Right renal cortex interstitium (tissue), 3 donors: ENCODE results near the gene TNS2. TPM values are rescaled to one million over a fixed set of nuclear protein-coding genes. Genes with fewer than 3 reads are reported as not detected.

Experiments
- DNase-seq, 3 donors: peaks; one replicate each; pipeline ENCODE4 v3.0.0-alpha.2; 2013; ENCODE audit warnings: low read depth in 3 of 3, low spot score in 2 of 3
- polyA plus RNA-seq, 3 donors: library from polyadenylated mRNA; unstranded; fragments of 120-200 nt; gene quantifications; one replicate each; pipeline ENCODE4 v1.2.1, GENCODE V29; 2013; ENCODE audit not compliant: insufficient read length in 3 of 3

The TNS2 gene
- polyA plus RNA-seq, 3 donors = 66.1 to 78.2 (median 76.8) TPM

DNA sequence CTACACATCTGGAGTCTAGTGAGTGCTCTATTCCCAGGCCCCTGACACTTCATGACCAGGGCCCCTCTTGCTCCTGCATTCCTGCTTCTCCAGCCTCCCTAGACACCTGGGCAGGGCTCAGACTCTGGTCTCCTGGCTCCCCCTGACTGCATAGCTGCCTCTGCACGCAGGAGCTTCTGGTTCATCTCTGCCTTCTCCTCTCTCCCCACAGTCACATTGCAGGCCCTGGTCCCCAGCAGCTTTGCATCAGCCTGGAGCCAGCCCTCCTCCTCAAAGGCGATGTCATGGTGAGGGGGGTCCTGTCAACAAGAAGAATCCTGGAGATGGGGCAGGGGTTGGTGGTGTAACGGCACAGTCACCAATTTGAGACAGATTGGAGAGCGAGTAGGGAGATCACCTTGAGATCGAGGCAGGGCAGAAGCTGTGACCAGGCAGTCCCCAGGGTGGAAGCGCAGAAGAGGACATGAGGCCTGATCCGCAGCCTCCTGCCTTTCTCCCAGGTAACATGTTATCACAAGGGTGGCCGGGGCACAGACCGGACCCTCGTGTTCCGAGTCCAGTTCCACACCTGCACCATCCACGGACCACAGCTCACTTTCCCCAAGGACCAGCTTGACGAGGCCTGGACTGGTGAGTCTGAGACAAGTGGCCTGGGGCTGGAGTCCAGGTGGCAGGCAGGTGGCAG, 8.1 kb downstream of the TNS2 start:
- no peak for DNase-seq

- DNase-seq = no peak
These were observed 9.0 kb downstream of the TNS2 start for GRCh38 chr12:53058674-53059433.

GRCh38 chr12:53059434-53060063, 9.7 kb downstream of the TNS2 start:
- DNase-seq = no peak

- no peak for DNase-seq
These were observed 10.3 kb downstream of the TNS2 start for GRCh38 chr12:53060064-53060720.

DNA sequence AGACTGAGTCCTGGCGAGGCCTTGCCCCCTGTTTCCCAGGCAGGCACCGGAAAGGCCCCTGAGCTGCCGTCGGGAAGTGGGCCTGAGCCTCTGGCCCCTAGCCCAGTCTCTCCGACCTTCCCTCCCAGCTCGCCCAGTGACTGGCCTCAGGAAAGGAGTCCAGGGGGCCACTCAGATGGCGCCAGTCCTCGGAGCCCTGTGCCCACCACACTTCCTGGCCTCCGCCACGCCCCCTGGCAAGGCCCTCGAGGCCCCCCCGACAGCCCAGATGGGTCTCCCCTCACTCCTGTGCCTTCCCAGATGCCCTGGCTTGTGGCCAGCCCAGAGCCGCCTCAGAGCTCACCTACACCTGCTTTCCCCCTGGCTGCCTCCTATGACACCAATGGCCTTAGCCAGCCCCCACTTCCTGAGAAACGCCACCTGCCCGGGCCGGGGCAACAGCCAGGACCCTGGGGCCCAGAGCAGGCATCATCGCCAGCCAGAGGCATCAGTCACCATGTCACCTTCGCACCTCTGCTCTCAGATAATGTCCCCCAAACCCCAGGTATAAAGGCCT, 10.9 kb downstream of the TNS2 start:
- no peak for DNase-seq

- no peak for DNase-seq
These were observed 11.6 kb downstream of the TNS2 start for GRCh38 chr12:53061404-53062010.

DNA sequence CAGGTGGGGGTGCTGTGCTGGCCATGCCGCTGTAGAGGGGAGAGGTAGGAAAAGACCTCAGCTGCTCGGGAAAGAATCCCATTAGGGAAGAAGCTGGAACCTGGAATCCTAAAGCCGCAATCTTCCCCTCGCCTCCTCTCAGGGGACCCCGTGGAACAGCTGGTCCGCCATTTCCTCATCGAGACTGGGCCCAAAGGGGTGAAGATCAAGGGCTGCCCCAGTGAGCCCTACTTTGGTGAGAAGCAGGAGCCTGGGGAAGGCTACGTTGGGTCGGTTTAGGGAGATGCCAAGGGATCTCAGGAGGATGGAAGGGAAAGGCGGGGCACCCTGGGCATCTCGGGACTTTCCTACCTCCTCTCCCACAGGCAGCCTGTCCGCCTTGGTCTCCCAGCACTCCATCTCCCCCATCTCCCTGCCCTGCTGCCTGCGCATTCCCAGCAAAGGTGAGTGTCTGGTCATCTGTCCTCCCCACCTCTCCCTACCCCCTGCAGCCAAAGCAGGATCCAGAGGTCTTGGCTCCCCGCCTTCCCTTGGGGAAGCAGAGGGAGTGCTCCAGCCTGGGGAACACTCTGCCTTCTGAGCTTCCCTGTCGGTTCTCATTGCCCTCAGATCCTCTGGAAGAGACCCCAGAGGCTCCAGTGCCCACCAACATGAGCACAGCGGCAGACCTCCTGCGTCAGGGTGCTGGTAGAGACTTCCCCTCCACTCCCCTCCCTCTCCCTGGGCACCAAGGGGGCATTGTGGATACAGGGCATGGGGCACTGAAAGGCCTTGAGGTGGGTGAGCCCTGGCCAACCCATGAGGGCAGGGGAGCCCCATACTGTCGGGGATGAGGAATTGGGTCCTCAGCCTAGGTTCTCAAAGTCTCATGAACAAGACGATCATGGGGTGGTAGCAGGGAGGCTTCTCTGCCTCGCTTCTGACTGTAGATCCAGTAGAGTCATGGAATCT, 12.4 kb downstream of the TNS2 start:
- DNase-seq = no peak

DNA sequence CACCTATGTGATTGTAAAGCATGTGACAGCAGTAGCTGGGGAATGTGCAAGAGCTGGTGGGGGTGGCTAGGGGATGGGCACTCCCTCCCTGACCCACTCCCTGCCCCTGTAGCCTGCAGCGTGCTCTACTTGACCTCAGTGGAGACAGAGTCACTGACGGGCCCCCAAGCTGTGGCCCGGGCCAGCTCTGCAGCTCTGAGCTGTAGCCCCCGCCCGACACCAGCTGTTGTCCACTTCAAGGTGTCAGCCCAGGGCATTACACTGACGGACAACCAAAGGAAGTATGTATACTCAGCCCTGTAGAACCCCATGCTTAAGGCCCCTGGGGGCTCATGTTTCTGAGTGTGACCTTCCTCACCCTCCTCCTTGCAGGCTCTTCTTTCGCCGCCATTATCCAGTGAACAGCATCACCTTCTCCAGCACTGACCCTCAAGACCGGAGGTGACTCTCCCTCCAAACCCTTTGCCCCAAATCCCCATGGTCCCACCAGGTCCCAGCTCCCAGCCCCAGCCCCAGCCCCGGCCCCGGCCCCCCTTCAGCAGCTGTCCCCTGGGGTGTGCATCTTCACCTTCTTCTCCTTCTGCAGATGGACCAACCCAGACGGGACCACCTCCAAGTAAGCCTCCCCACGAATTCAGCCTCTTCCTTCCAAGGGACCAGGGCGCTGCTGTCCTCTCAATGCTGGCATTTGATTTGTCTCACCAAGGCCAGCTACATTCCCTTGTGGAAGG, 13.3 kb downstream of the TNS2 start:
- no peak for DNase-seq

DNA sequence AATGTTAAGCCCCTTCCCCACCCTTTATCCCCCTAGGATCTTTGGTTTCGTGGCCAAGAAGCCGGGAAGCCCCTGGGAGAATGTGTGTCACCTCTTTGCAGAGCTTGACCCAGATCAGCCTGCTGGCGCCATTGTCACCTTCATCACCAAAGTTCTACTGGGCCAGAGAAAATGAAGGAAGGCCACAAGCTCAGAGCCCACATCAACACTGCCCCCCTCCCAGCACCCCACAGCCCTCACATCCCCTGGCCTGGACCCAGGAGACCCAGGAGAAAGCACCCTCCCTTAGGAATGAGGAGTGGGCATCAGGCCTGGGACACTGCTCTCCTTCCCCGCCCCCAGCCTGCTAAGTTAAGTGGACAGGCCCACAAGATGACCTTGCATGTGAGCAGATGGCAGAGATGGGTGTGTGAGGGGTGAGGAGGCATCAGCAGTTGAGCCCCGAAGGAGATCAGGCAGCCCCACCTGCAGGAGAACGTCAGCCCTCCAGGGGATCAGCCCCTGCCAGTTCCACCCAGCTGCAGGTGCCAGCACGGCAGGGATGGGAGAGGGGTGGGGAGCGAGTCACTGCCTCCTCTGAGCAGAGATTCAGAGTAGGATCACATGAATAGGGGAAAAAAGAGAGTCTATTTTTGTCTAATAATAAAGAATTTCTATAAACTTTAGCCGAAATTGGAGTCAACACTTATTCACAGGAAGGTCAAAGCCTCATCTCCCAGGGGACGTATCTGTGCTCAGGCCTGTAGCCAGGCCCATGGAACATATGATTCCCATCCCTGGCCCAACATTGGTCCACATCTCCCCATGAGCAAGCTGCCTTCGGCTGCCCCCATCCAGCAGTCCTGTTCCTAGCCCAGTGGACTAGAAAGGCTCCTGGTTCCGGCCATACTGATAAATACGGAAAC, 14.1 kb downstream of the TNS2 start:
- DNase-seq = no peak

DNA sequence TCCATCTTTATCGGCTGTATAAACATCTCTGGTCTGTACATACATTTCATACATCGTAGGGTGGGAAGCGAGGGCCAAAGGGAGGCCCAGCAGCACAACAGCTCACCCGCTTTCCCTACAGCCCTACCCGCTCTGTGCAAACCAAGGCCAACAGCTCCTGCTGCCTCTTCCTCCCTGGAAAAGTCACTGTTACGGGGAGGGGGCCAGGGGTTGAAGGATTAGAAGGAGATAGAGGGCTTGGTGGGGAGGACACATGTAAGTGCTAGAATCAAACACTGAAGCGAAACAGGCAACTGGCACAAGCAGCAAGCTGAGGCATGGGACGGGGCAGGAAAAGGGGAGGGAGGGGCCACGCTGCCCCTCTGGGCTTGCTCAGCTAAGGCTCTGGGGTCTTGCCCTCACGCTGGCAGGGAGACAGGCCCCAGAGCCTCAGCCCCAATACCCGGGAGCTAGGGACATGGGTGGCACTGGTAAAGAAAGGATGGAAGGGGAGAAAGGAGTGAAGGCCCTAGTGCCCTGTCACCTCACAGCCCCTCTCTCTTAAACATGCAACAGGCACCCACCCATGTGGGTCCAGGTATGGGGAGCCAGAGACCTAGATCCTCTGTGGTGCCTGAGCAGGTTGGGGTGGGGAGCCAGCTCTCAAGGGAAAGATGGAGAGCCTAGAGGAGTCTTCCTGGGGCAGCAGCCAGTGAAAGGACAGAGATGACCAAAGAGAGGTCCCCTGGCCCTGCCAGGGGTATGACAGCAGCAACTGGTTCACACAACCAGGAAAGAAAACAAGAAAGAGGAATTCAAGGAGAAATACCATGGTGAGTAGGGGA, 15.0 kb downstream of the TNS2 start:
- no peak for DNase-seq

- DNase-seq = no peak
These were observed 15.6 kb downstream of the TNS2 start for GRCh38 chr12:53065470-53065869.

- no peak for DNase-seq
These were observed 16.4 kb downstream of the TNS2 start for GRCh38 chr12:53065975-53066931.

DNA sequence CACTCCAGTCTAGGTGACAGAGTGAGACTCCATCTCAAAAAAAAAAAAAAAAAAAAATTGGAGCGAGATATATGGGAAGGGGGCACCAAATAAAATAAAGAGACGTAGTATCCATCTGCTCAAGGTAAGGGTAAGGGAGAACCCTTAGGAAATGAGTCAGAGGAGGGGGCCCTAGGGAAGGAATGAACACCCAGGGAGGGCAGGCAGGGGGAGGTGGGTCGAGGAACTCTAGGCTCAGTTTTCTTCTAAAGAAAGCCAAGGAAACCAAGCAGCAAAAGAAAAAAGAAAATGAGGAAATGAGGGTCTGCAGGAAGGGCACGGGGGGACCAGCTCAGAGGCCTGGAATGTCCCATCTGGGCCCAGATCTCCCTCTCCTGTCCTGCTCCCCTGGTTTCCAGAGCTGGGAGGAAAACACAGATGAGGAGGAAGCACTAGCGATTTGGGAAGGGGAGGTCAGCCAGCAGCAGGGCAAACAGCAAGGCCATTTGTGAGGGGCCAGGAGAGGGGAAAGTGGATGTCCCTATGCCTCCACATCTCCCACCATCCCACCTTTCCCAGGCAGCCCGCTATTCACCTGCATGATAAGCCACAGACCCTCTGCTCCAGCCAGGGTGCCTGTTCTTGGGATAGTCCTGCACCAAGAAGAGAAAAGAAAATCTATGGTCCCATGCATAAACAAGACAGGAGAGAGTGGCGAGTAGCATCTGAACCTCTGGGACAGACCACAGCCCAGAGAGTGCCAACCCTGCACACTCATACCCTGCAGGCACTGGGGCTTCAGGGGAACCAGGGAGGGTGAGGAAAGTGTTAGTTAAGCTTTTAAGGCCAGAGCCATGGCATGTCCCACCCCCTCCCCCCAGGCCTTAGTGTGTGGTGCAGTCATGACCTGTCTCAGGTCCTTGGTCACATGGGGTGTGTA, 17.5 kb downstream of the TNS2 start:
- no peak for DNase-seq

DNA sequence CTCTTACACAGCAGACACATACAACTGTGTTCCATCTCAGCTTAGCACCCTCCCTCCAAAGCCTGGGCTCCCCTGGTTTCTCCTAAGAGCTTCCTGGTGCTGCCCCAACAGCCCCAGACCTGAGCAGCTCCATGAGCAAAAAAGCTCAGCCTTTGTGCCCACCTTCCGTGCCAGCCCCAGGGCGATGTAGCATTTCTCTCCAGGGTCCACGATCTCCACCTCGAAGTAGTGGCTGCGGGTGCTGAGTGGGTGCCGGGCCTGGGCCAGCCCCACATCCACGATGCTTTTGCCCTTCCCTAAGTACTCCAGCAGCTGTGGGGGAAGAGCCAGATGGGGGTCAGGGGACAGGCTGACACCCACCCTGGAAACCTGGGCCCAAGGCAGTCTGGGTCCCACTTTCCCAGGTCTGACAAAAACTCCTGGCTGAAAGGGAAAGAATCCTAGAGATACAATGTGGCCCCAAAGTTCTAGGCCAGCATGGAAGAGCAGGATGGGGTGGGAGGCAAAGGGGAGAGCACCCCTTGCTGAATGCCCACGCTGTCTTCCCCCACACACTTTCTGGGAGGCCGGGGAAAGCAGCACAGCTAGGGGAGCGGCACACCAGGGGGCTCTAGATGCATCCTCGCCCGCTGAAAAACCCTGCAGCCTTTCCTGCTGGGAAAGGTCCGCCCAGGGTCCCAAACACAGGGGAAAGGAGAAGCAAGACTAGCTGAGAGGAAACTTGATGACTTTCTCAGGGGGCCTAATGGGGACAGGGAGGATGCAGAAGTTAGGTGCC, 18.3 kb downstream of the TNS2 start:
- no peak for DNase-seq
